GM21528 (cell line): ENCODE results near the gene GOPC.
"Not testable (repeated sequence)": the region's sequence is repeated elsewhere in the genome, so short reads cannot be mapped to it uniquely, and the experiment has no call there.

Experiments
- ATAC-seq: cut with Tn5 transposase; IDR thresholded peaks from one replicate; pipeline ENCODE4 v1.9.1; 2021; ENCODE audit warnings: mild to moderate bottlenecking, moderate library complexity; ENCODE audit not compliant: unreplicated experiment, low FRiP score

Gene GOPC

DNA sequence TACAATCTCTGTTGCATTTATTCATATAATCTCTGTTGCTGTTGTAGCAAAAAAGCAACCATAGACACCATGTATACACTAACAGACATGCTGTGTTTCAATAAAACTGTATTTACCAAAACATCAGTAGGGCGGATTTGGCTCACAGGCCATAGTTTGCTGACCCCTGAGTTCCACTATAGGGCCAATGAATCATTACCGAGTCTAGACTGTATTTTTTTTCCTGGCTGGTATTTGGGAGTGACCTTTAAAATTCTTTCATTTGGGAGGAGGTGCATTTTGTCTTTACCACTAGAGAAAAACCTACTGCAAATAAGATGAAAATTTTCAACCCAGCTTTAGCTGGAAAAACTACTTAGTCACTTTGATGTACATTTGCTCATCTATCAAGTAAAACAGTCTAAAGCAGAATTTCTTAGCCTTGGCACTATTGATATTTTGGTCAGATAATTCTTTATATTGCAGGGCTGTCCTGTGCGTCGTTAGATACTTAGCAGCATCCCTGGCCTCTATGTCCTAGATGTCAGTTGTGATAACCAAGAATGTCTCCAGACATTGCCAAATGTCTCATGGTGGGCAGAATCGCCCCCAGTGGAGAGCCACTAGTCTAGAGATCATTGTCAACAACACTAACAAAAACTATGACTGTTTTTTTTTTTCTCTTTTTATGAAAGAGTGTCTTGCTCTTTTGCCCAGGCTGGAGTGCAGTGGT lies 80.4 kb downstream of the GOPC start:
- ATAC-seq, result no peak

GRCh38 chr6:117520603-117521395 lies 81.5 kb downstream of the GOPC start:
- ATAC-seq, result no peak

DNA sequence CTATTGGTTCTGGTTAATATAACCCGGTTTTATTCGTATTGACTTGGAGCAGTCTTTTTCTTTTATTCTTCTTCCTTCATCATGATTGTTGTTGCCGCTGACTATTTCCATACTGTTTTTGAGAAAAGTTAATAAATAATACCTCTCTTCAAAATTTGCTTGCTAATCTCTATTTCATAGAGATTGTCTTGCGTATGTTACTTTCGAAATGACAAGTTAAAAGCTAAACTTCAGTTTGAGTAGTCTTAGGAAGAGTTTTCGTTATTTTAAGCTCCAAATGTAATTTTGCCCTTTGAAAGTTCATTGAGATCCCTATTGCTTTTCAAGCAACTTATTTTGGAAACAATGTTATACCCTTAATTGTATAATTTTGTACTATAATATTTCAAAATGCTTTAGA lies 83.4 kb downstream of the GOPC start:
- ATAC-seq, result no peak

GRCh38 chr6:117517995-117518394 lies 84.3 kb downstream of the GOPC start:
- ATAC-seq, result not testable (repeated sequence)

- ATAC-seq, result no peak
These were observed 87.0 kb downstream of the GOPC start for GRCh38 chr6:117515326-117515725.

GRCh38 chr6:117514655-117515054 lies 87.7 kb downstream of the GOPC start:
- no peak for ATAC-seq

DNA sequence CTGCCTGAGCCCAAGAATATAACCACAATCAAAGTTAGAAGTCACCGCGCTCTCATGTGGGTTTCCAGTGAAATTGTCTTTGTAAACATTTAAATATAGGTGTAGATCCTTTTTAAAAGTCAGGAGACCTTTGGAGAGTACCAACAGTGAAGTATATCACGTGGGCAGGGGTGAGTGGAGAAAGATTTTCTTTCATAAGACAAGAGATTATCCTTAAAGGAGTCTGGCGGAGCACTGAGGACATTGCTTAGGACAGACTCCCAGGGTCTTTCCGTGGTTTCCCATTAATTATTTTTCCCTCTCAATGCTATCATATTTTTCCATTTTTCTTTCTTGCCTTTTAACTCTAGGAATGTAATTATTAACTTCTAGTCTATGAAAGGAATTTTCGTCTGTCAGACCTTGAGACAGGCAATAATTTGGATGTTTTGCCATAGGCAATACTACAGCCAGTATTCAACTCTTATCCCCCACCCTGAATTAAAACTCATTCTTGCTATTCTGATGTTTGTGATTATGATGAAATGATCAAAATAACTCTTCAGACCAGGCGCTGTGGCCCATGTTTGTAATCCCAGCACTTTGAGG lies 88.4 kb downstream of the GOPC start:
- no peak for ATAC-seq

- no peak for ATAC-seq
These were observed 89.2 kb downstream of the GOPC start for GRCh38 chr6:117512987-117513573.

GRCh38 chr6:117512056-117512828 lies 90.1 kb downstream of the GOPC start:
- no peak for ATAC-seq
